ENCODE measurements around the gene XPNPEP3. TPM values are rescaled to one million over a fixed set of nuclear protein-coding genes. Genes with fewer than 3 reads are reported as not detected.

The XPNPEP3 gene
- polyA plus RNA-seq, 1 experiment: 25.8 TPM

DNA sequence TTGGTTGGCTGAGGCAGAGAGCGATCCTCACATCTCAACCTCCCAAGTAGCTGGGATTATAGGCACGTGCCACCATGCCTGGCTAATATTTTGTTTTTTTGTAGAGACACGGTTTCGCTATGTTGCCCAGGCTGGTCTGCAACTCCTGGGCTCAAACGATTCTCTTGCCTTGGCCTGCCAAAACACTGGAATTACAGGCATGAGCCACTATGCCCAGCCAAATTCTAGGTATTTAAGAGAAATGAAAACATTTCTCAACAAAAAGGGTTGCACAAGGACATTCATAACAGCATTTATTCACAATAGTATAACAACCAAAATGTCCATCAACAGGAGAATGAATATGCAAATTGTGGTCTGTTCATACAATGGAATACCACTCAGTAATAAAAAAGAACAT, 62.5 kb downstream of the XPNPEP3 start:
- ChIA-PET POLR2A (no interaction called here), CTCF (interaction anchor here (1.1 kb wide), 1 partner anchor 599 kb away, joined by 3 read pairs; no protein-coding TSS in a partner anchor)
- TF ChIP-seq, protein P1, sequence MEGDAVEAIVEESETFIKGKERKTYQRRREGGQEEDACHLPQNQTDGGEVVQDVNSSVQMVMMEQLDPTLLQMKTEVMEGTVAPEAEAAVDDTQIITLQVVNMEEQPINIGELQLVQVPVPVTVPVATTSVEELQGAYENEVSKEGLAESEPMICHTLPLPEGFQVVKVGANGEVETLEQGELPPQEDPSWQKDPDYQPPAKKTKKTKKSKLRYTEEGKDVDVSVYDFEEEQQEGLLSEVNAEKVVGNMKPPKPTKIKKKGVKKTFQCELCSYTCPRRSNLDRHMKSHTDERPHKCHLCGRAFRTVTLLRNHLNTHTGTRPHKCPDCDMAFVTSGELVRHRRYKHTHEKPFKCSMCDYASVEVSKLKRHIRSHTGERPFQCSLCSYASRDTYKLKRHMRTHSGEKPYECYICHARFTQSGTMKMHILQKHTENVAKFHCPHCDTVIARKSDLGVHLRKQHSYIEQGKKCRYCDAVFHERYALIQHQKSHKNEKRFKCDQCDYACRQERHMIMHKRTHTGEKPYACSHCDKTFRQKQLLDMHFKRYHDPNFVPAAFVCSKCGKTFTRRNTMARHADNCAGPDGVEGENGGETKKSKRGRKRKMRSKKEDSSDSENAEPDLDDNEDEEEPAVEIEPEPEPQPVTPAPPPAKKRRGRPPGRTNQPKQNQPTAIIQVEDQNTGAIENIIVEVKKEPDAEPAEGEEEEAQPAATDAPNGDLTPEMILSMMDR (IDR thresholded peaks at IDR 0.05; ENCODE audit: insufficient read depth, low read depth, low read length): no peak

DNA sequence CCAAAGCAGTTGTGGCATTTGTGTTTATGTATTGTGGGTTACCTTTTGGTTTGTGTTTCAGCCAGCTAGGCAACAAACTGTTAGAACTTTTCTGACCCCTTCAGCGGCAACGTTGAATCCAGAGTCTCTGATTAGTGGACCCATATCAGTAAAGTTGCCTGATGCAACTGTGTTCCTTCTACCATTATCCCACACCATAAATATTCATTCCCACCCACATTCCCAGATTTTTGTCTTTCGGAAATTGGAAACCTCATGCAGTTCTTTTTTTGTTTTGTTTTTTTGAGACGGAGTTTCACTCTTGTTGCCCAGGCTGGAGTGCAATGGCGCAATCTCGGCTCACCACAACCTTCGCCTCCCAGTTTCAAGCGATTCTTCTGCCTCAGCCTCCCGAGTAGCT, 63.6 kb downstream of the XPNPEP3 start:
- Histone ChIP-seq H3K4me3 (ENCODE audit: low read depth, low read length) (no peak overlapping the region), H3K36me3 (ENCODE audit: control insufficient read depth, insufficient read depth, low read length) (peaks cover 5% of the 10 kb centered on the region), H3K27me3 (ENCODE audit: control insufficient read depth, insufficient read depth, low read length) (no peaks in the 10 kb centered on the region)
- no peak for DNase-seq (ENCODE audit: low read depth)
- CTCF ChIA-PET: interaction anchor here (3.4 kb wide), 1 partner anchor 12 kb away, joined by 16 read pairs; no protein-coding TSS in a partner anchor
- POLR2A ChIA-PET: no interaction called here
- TF ChIP-seq, protein P1 (IDR thresholded peaks at IDR 0.05; ENCODE audit: insufficient read depth, low read depth, low read length): no peak

More for the DNA sequence above, 62.5 kb downstream of the XPNPEP3 start:
- no peaks in the 10 kb centered on the region for H3K27me3 ChIP-seq (ENCODE audit: control insufficient read depth, insufficient read depth, low read length)
- H3K4me3 ChIP-seq (ENCODE audit: low read depth, low read length): no peak overlapping the region
- peaks cover 5% of the 10 kb centered on the region for H3K36me3 ChIP-seq (ENCODE audit: control insufficient read depth, insufficient read depth, low read length)
- no peak for DNase-seq (ENCODE audit: low read depth)

DNA sequence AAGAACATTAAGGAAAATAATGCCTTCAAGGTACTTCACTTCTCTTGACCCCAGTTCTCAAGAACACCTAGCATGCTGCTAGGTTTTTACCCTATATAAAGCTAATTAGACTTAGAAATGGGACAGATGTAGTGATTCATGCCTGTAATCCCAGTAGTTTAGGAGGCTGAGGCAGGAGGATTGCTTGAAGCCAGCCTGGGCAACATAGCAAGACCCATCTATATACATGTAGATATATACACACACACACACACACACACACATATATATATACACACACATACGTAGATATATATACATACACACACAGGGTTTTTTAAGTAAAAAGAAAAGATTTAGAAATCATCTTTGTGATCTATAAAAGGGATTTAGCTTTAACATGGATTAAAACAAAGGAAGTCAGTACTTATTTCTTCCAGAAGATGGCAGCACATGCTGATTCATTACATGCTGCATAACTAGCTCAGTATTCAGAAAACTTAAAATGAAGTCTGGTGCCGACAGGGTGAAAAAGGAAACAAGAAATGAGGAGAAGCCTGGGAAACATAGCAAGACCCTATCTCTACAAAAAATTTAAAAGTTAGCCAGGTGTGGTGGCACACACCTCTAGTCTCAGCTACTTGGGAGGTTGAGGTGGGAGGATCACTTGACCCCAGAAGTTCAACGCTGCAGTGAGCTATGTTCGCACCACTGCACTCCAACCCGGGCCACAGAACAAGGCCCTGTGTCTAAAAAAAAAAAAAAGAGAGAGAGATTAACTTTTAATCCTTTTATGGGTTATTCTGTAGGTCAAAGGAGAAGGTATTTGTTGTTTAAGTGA, 65.7 kb downstream of the XPNPEP3 start:
- TF ChIP-seq, protein P1 (IDR thresholded peaks at IDR 0.05; ENCODE audit: insufficient read depth, low read depth, low read length): peak; percentile 54
- POLR2A ChIA-PET: interaction anchor here (0.5 to 1.1 kb wide), 2 partner anchors 29 to 153 kb away, joined by 3 to 7 read pairs; no protein-coding TSS in a partner anchor
- DNase-seq (ENCODE audit: low read depth): peak; percentile 16
- Histone ChIP-seq H3K4me3 (ENCODE audit: low read depth, low read length) (no peak overlapping the region), H3K27me3 (ENCODE audit: control insufficient read depth, insufficient read depth, low read length) (no peaks in the 10 kb centered on the region), H3K36me3 (ENCODE audit: control insufficient read depth, insufficient read depth, low read length) (peaks cover 7% of the 10 kb centered on the region)
- CTCF ChIA-PET: interaction anchor here (0.6 to 3.4 kb wide), 35 partner anchors 8 to 610 kb away, joined by 3 to 22 read pairs (median 4); partner anchors contain the start of gene EP300

DNA sequence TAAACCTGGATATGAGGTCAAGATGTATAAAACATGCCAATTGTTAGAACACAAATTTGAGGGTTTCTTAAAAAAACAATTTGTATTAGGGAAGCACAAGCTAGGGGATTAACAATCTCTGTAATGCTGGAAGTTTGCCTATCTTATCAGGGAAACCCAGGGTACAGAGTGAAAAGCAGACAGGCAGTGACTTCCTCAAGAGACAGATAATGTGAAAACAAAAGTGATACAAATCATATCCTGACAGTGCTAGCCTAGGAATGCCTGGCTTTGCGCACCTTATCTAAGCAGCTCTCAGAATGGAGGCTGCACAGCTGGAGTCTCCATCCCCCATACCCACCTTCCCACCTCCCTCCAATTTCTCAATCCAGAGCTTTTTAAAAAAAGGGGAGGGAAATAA, 71.7 kb downstream of the XPNPEP3 start:
- Histone ChIP-seq H3K36me3 (ENCODE audit: control insufficient read depth, insufficient read depth, low read length) (peaks cover 10% of the 10 kb centered on the region), H3K27me3 (ENCODE audit: control insufficient read depth, insufficient read depth, low read length) (no peaks in the 10 kb centered on the region), H3K4me3 (ENCODE audit: low read depth, low read length) (no peak overlapping the region)
- no peak for DNase-seq (ENCODE audit: low read depth)
- TF ChIP-seq, protein P1 (IDR thresholded peaks at IDR 0.05; ENCODE audit: insufficient read depth, low read depth, low read length): no peak
- CTCF ChIA-PET: interaction anchor here (0.6 kb wide), 1 partner anchor 198 kb away, joined by 3 read pairs; no protein-coding TSS in a partner anchor
- POLR2A ChIA-PET: no interaction called here

DNA sequence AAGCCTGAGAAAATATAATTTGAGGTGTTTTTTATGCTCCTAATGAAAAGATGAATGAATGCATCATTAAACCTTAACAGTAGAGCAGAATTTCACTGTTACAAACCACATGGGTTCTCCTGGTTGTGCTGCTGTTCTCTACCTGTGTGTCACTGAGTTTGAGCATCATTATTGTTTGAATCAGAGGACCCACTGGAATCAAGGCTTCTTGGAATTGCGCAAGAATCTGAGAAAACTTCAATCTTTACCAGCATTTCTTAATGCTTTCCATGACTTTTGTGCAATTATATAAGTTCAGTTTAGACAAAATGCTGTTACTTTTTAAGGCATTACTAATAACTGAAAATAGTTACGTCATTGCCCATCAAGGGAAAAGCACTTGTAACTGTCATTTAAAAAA, 75.4 kb downstream of the XPNPEP3 start:
- H3K4me3 ChIP-seq (ENCODE audit: low read depth, low read length): no peak overlapping the region
- ChIA-PET POLR2A (no interaction called here), CTCF (interaction anchor here (3.8 kb wide), 1 partner anchor 10 kb away, joined by 22 read pairs; no protein-coding TSS in a partner anchor)
- no peaks in the 10 kb centered on the region for H3K27me3 ChIP-seq (ENCODE audit: control insufficient read depth, insufficient read depth, low read length)
- DNase-seq (ENCODE audit: low read depth): no peak
- TF ChIP-seq, protein P1 (IDR thresholded peaks at IDR 0.05; ENCODE audit: insufficient read depth, low read depth, low read length): no peak
- H3K36me3 ChIP-seq (ENCODE audit: control insufficient read depth, insufficient read depth, low read length): 0 out of 2 replicates have a peak, but pooled peaks cover 2% of the 10 kb centered on the region

Data from BJ (cell line).